ENCODE data around the gene ZRSR2. TPM values are rescaled to one million over a fixed set of nuclear protein-coding genes. Genes with fewer than 3 reads are reported as not detected.
A peak's percentile ranks its signal among the peaks of the same experiment; 100 is the strongest.

Gene ZRSR2
- total and polyA plus RNA-seq, 2 of the 13 experiments (the other 11 are each of a cell fraction or from before 2014, with no cell fraction given), result 3.6 to 4.9 TPM

GRCh38 chrX:15744181-15744867, 46.0 kb upstream of the ZRSR2 start (continued):
- TF ChIP-seq KIAA2018 (CRISPR knock-in tag; IDR thresholded peaks at IDR 0.05; ENCODE audit: borderline replicate concordance) (no peak), ZNF784 (CRISPR knock-in tag; IDR thresholded peaks at IDR 0.05; ENCODE audit: borderline replicate concordance) (no peak), ZNF777 (CRISPR knock-in tag; IDR thresholded peaks at IDR 0.05) (no peak), NFRKB (IDR thresholded peaks at IDR 0.05) (no peak), JUND (CRISPR knock-in tag; IDR thresholded peaks at IDR 0.05) (no peak), EEA1 (CRISPR knock-in tag; IDR thresholded peaks at IDR 0.05; ENCODE audit: borderline replicate concordance) (no peak), SNRNP70 (IDR thresholded peaks at IDR 0.05; ENCODE audit: low read depth, low read length) (no peak), ZNF543 (CRISPR knock-in tag; IDR thresholded peaks at IDR 0.05) (0 out of 2 replicates have a peak, but pooled peaks have one; percentile 47), ZNF761 (CRISPR knock-in tag; conservative IDR thresholded peaks at IDR 0.05) (no peak), ZNF431 (CRISPR knock-in tag; IDR thresholded peaks at IDR 0.05; ENCODE audit: borderline replicate concordance, low read depth) (no peak), U2AF2 (IDR thresholded peaks at IDR 0.05; ENCODE audit: low read depth, low read length) (no peak), ZBTB44 (CRISPR knock-in tag; IDR thresholded peaks at IDR 0.05) (no peak), DPF2 (CRISPR knock-in tag; IDR thresholded peaks at IDR 0.05; ENCODE audit: borderline replicate concordance, low read depth) (peak; percentile 18; the same call in 1 of the 2 replicates), ZNF326 (CRISPR knock-in tag; IDR thresholded peaks at IDR 0.05; ENCODE audit: borderline replicate concordance) (no peak), CBX5 (CRISPR knock-in tag; IDR thresholded peaks at IDR 0.05; ENCODE audit: borderline replicate concordance) (0 out of 2 replicates have a peak, but pooled peaks have one; percentile 39), AHR (CRISPR knock-in tag; IDR thresholded peaks at IDR 0.05) (no peak)

Measured in HepG2 (cell line).